ENCODE results near the gene APOL5.

DNA sequence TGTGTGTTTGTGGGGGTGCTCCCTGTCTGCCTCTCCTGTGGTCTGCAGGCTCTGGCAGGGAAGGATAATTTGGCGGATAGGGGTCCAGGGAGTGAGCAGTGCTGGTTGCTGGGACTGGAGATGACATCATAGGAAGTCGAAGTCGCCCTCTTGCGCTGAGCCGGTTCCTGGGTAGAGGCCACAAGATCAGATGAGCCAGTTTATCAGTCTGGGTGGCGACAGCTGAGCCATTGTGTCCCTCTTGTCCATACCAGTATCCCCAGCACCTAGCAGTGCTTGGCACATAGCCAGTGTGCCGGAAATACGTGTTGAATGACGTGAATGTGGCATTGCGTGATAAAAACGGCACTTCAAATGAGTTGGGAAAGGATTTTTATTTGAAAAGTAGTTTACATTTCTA, 9.8 kb downstream of the APOL5 start:
- TF ChIP-seq POLR2AphosphoS5 (IDR thresholded peaks at IDR 0.05; ENCODE audit: borderline replicate concordance, low read depth, low read length) (no peak), EZH2 (IDR thresholded peaks at IDR 0.05) (no peak)

Measured in SK-N-MC (cell line).